HG03159 (cell line): ENCODE measurements around the gene TBC1D2B.

ENCODE experiments used
- ATAC-seq: cut with Tn5 transposase; IDR thresholded peaks from one replicate; pipeline ENCODE4 v1.9.1; 2021; ENCODE audit warnings: mild to moderate bottlenecking, moderate library complexity; ENCODE audit not compliant: unreplicated experiment

TBC1D2B gene

DNA sequence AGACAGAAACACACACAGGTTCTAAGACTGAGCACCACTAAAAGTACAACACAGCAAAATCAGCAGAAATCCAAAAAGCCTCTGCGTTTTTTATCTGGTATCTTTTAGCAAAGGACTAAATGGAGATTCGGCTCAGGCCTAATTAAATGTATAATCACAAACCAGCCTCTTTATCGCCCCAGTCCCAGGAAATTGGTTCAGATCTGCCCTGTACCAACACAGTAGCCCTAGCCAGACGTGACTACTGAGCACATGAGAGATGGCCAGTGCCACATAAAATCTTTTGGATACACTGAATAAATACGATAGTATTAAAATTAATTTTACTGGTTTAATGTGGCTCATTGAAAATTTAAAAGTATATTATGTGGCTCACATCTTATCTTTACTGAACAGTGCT lies 19.7 kb downstream of the TBC1D2B start:
- no peak for ATAC-seq

DNA sequence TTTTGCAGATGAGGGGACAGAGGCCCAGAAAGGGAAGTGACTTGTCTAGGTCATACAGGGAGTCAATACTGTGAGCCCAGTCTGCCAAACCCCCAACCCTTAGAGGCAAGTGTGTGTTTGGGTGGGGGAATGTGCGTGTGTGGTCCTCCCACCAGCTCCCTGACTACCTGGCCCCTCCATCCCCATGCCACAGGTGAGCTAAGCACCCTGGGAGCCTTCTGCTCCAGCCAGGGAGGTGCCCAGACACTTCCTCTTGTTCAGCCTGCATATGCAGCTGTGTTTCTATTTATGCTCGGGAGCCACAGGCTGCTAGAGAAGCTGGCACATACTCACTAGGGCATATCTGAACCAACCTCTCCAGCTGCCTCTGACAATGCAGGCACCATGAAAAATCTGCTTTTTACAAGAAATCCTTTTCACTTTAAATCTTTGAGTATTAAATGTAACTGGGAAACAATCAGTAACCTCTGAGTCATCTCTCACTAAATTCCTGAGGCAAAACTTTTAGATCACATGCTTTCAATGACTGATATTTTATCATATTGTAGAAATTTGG lies 20.7 kb downstream of the TBC1D2B start:
- no peak for ATAC-seq

DNA sequence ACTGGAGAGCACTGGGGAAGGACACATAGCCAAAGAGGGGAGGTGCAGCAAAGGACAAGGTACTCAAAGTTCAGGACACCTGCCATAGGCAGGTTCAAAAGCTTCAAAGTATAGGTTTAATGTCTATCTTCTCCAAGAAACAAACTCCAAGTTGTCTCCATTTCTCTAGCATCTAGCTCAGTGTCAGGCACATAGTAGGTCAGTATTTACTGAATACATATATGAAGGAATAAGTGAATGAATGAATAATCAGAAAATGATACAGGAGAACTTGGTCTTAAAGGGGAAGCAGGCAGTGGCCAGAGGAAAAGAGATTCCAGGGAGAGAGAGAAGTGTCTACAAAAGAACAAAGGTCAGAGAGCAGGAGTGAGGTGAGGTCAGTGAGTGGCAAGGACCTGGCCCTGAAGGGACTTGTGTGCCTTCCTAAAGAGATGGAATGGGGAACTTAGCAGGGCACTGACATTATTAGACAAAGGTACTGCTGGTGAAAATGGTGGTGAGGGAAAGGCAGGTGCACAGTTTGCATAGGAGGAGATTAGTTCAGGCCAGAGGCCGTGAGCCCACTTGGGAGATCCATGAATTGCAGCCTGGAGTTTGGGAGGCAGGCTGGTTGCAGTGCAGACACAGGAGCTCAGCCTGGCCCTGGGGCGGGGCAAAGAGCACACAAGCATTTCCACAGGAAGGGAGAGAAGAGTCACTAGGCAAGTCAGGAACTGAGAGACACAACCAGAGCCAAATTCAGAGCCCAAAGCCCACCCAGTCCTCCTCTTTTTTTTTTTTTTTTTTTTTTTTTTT lies 21.4 kb downstream of the TBC1D2B start:
- ATAC-seq = no peak

DNA sequence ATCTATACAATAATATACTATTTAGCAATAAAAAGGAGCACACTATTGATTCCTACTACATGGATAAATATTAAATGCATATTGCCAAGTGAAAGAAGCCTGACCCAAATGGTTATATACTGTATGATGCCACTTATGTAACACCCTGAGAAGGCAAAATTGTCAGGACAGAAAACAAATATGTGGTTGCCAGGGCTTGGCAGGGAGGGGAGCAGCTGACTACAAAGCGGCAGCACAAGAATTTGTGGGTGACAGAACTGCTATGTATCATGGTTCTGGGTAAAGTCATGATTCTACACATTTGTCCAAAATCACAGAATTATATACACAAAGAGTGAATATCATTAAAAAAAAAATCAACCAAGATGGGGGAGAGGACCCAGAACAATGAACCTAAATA lies 22.5 kb downstream of the TBC1D2B start:
- ATAC-seq = no peak

- ATAC-seq = no peak
Measured at GRCh38 chr15:78054518-78054917, 23.0 kb downstream of the TBC1D2B start.

DNA sequence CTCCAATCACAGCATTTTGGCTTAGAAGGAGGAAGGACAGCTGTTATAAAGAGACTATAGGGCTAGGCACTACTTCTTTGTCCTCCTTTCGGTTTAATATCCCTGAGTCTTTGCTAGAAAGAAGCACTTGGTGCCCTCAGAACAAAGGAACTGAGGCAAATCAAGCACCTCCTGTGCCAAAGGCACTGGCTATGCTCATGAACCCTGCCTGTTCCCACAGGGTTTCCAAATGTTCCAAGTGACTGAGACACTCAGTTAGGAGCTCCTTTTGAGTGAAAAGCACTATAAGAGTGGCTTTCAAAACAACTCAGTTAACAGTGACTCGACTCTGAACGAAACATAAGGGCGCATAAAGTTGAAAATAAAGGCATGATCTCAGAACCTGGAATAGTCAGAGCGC lies 25.0 kb downstream of the TBC1D2B start:
- no peak for ATAC-seq

DNA sequence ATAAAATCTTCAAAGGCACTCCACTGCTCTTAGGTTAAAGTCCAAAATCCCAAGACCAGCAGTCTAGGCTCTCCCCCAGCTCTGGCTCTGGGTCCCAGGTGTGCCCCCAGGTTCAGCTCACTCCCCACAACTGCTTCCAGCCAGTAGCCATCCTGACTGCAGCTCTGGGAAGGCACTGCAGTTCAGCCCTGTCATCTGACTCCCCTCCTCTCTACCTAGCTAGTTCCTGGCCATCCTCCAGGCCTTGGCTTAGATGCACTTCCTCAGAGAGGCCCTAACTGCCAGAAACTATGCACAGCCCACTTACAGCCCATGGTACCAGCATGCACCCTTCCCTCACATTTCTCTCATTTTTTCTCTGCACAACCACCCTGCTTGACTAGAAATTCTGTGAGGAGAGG lies 25.5 kb downstream of the TBC1D2B start:
- no peak for ATAC-seq

DNA sequence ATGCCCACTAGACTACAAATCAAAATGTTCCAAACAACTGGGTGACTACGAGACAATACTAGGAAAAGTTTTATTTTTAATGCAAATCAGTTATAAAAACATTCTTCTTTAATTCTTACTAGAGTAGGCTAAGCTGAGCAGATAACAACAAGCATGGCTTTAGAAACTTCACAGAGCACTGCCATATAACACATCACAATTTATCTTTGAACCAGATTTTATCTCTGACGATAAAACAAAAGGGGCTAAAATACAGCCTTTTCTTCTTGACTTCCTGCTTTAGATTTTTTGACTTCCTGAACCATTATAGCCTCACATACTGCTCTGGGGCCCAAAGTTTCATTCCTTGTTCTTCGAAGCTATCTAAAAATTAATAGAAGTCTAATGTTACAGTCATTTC lies 25.9 kb downstream of the TBC1D2B start:
- ATAC-seq = no peak

GRCh38 chr15:78050826-78051225 lies 26.7 kb downstream of the TBC1D2B start:
- no peak for ATAC-seq

- ATAC-seq = peak; percentile 16
Measured at GRCh38 chr15:78050441-78050809, 27.1 kb downstream of the TBC1D2B start.

DNA sequence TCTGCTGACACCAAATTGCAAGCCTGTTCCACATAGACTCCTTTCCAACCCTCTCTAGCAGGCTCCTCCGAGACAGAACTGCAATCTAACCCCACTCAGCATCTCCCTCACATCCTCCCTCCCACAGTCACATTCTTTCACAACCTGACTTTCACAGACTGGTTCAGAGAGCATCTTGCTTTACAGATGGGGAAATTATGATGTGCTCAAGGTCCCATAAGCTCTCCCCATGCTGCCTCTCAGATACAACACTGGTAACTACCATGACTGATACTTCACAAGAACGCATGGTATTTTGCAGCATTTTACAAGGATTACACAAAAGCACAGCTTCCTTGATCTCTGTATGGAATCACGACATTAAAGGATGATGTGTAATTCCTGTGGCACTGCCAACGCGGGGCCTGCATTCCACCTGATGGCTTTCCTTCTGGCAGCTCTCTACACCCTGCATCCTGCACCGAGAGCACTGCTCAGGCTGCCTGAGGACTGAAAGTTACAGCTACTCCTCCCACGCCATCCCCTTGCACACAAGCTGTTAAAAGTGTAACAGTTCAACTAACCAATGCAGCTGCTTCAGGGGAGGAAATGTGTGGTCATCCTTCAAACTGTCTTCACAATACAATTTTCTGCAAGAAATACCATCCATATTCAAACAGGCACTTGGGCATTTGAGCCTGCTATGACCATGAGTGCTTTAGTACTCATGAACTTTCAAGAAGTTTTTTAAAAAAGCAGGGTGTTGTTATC lies 27.6 kb downstream of the TBC1D2B start:
- ATAC-seq = peak; percentile 64

DNA sequence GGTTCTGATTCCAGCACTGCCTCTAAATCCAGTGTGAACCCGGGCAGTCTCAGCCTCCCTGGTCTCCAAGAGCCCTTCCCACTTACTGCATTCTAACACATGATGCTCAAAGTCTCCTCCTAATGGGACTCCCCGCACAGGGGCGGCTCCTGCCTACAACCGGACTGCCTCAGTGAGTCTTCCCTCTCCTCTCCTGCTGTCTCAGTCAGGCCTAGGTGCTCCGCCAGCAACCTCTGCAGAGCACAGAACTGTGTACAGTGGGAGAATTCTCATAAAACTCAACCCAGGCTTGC lies 28.9 kb downstream of the TBC1D2B start:
- no peak for ATAC-seq

DNA sequence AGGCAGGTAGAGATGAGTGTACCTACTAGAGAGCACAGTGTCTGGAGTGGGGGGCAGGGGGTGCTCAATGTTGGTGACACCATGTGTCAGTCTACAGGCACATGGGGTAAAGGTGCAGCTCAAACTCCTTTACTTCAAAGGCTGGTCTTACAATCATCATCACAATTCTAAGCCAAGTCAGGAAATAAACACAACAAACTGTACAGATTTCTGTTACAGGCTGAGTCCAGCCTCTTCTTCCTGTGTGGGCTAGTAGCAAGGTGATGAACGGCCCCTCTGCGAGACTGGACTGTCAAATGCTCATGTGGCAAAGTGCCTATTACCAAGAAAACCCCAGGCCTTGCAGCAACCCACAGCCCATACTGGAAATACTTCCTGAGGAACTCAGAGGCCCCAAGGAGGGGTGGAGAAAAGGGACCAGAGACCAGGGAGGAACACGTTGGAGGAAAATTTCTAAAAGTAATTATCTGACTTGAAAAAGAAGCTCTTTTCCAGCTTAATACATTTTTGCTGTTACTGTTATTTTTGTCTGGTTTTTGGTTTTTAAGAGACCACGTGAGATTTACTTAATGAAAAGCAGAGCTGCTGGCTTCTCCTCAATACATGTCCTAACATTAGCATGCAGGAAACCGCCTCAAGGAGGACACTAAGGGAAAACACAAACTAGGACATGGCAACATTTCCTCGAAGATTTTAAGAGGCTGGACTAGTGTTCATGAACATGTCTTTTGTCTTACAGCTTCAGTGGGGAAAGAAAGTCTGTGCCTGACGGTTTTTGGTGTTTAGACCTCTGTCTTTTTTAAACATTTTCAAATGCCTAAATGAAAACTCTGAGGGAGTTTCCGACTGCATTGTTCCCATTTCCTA lies 29.5 kb downstream of the TBC1D2B start:
- no peak for ATAC-seq

DNA sequence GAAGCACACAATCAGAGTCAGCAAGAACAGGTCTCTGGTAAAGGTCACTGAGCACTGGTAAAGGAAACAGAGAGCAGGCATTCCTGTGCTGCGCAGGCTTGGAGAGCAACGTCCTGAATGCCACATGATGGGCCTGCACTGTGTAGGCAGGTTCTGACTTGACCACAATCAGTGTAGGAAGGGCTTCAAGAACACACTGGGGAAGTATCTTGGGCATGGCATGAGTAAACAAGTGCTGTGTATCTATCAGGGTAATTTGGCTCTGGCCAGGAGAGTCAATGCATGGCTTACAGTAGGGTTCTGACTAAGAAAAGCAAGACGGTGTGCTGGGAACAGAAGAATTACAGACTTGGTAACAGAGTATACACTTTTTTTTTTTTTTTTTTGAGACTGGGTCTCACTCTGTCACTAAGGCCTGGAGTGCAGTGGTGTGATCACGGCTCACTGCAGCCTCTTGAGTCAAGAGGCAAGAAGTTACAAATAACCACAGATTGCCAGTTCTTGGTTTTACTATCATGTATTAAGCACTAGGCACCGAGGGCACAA lies 30.6 kb downstream of the TBC1D2B start:
- no peak for ATAC-seq

GRCh38 chr15:78045189-78045588 lies 32.3 kb downstream of the TBC1D2B start:
- ATAC-seq = no peak

- ATAC-seq = no peak
Measured at GRCh38 chr15:78044407-78045155, 32.9 kb downstream of the TBC1D2B start.

DNA sequence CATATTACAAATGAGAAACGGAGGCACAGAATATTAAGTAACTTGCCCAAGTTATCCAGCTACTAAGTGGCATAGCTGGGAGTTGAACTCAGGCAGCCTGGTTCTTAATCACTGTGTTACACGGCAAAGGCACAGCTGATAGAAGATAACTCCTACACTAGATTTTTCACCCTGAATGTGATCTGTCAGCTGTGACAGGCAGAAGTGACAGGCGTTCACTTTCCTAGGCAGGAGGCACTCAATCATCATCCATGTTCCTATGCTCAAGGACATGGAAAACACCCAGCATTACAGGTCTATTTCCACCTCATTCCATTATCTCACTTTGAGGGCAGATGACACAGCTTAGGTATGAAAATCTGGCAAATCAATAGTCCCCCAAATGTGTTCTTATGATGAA lies 35.6 kb downstream of the TBC1D2B start:
- ATAC-seq = no peak

- ATAC-seq = no peak
Measured at GRCh38 chr15:78040653-78041244, 36.8 kb downstream of the TBC1D2B start.

GRCh38 chr15:78038585-78039247 lies 38.8 kb downstream of the TBC1D2B start:
- ATAC-seq = no peak
